ENCODE data around the gene SEMA3F.

- TF ChIP-seq CTCF (conservative IDR thresholded peaks at IDR 0.05), result no peak
- no peak for TF ChIP-seq EZH2 (IDR thresholded peaks at IDR 0.05; ENCODE audit: low read depth)
Observed at GRCh38 chr3:50220109-50220508, 65.0 kb downstream of the SEMA3F start.

Data from PC-9 (cell line).